Neural cell (in vitro differentiated cells): ENCODE results near the gene WDR59.

Experiments used
- CTCF ChIP-seq: fragments of 450-650 bp; IDR thresholded peaks from 2 replicates; pipeline ENCODE4 v1.5.1; 2014; ENCODE audit warnings: antibody characterized with exemption, mild to moderate bottlenecking, moderate library complexity; ENCODE audit not compliant: poor library complexity, severe bottlenecking
- EP300 ChIP-seq: fragments of 450-650 bp; conservative IDR thresholded peaks from 2 replicates; pipeline ENCODE4 v1.6.1; 2014; ENCODE audit warnings: antibody characterized with exemption, mild to moderate bottlenecking, moderate library complexity; ENCODE audit not compliant: poor library complexity, severe bottlenecking
- EZH2 ChIP-seq: fragments of 200-600, 300-800 bp; shearing (Covaris generic), sonication (generic); IDR thresholded peaks from 2 replicates; pipeline ENCODE4 v1.6.1; 2014; ENCODE audit warnings: antibody characterized with exemption, low read length, borderline replicate concordance, mild to moderate bottlenecking; ENCODE audit not compliant: insufficient read depth, poor library complexity, severe bottlenecking
- POLR2AphosphoS5 ChIP-seq: IDR thresholded peaks from 2 replicates; pipeline ENCODE4 v1.6.1; 2012
- TF ChIP-seq, protein P1 (sequence below): IDR thresholded peaks from 2 replicates; pipeline ENCODE4 v1.6.1; 2012; ENCODE audit warnings: borderline replicate concordance

- TF ChIP-seq POLR2AphosphoS5 (no peak), CTCF (no peak), EZH2 (no peak), EP300 (no peak)
- TF ChIP-seq, protein P1, sequence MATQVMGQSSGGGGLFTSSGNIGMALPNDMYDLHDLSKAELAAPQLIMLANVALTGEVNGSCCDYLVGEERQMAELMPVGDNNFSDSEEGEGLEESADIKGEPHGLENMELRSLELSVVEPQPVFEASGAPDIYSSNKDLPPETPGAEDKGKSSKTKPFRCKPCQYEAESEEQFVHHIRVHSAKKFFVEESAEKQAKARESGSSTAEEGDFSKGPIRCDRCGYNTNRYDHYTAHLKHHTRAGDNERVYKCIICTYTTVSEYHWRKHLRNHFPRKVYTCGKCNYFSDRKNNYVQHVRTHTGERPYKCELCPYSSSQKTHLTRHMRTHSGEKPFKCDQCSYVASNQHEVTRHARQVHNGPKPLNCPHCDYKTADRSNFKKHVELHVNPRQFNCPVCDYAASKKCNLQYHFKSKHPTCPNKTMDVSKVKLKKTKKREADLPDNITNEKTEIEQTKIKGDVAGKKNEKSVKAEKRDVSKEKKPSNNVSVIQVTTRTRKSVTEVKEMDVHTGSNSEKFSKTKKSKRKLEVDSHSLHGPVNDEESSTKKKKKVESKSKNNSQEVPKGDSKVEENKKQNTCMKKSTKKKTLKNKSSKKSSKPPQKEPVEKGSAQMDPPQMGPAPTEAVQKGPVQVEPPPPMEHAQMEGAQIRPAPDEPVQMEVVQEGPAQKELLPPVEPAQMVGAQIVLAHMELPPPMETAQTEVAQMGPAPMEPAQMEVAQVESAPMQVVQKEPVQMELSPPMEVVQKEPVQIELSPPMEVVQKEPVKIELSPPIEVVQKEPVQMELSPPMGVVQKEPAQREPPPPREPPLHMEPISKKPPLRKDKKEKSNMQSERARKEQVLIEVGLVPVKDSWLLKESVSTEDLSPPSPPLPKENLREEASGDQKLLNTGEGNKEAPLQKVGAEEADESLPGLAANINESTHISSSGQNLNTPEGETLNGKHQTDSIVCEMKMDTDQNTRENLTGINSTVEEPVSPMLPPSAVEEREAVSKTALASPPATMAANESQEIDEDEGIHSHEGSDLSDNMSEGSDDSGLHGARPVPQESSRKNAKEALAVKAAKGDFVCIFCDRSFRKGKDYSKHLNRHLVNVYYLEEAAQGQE = no peak
Measured at GRCh38 chr16:74871608-74872007, 113.3 kb downstream of the WDR59 start.
